Spleen (tissue), 11 donors: ENCODE results near the gene IFNA16. TPM values are rescaled to one million over a fixed set of nuclear protein-coding genes. Genes with fewer than 3 reads are reported as not detected.
"Not testable (repeated sequence)": the region's sequence is repeated elsewhere in the genome, so short reads cannot be mapped to it uniquely, and the experiment has no call there.

ENCODE experiments used
- DNase-seq: peaks from one replicate; pipeline ENCODE4 v3.0.0-alpha.2; 2020
- H3K27ac ChIP-seq, 8 donors: fragments of 200-600 bp; sonication (generic) in 7 of 8; 1 replicate in 4 of 8; 2 replicates in 4 of 8; pipeline versions ENCODE4 v1.5.0 to v1.8.0; 2016 to 2021; ENCODE audit warnings: inconsistent platforms in 4 of 8, mild to moderate bottlenecking in 4 of 8, moderate library complexity in 1 of 8
- H3K27me3 ChIP-seq, 7 donors: fragments of 200-600 bp; sonication (generic) in 6 of 7; replicated peaks in 1 of 7; 1 replicate in 4 of 7; 2 replicates in 3 of 7; pipeline versions ENCODE4 v1.5.0 to v1.8.0; 2016 to 2021; ENCODE audit warnings: inconsistent platforms in 3 of 7, mild to moderate bottlenecking in 1 of 7
- H3K36me3 ChIP-seq, 6 donors: fragments of 200-600 bp; sonication (generic) in 5 of 6; 1 replicate in 4 of 6; 2 replicates in 2 of 6; pipeline versions ENCODE4 v1.5.0 to v1.8.0; 2016 to 2021; ENCODE audit warnings: inconsistent platforms in 2 of 6
- H3K4me1 ChIP-seq, 6 donors: fragments of 200-600 bp; sonication (generic) in 5 of 6; 1 replicate in 3 of 6; 2 replicates in 3 of 6; pipeline versions ENCODE4 v1.5.0 to v1.8.0; 2016 to 2021; ENCODE audit warnings: inconsistent platforms in 3 of 6
- H3K4me3 ChIP-seq, 8 donors: fragments of 200-600 bp; sonication (generic) in 7 of 8; 1 replicate in 4 of 8; 2 replicates in 4 of 8; pipeline versions ENCODE4 v1.5.0 to v1.8.0; 2016 to 2021; ENCODE audit warnings: inconsistent platforms in 4 of 8, mild to moderate bottlenecking in 4 of 8, moderate library complexity in 2 of 8
- H3K9me3 ChIP-seq, 8 donors: fragments of 200-600 bp; sonication (generic) in 7 of 8; 1 replicate in 4 of 8; 2 replicates in 4 of 8; pipeline versions ENCODE4 v1.5.0 to v1.8.0; 2016 to 2021; ENCODE audit warnings: inconsistent platforms in 4 of 8
- CTCF ChIP-seq, 11 experiments: fragments of 200-600 bp in 7 of 11; fragments of 450-650 bp in 4 of 11; sonication (generic) in 4 of 11; IDR thresholded peaks in 8 of 11; conservative IDR thresholded peaks in 3 of 11; 1 replicate in 7 of 11; 2 replicates in 4 of 11; pipeline versions ENCODE4 v1.4.0 to v1.8.0; 2016 to 2021; ENCODE audit warnings: antibody characterized with exemption in 11 of 11, inconsistent platforms in 4 of 11, mild to moderate bottlenecking in 1 of 11
- POLR2A ChIP-seq, 3 donors: fragments of 450-650 bp; IDR thresholded peaks; one replicate each; pipeline ENCODE4 v1.5.1; 2017; ENCODE audit warnings: antibody characterized with exemption in 3 of 3, mild to moderate bottlenecking in 1 of 3
- POLR2AphosphoS5 ChIP-seq, 3 donors: sonication (generic); formaldehyde crosslinking; IDR thresholded peaks; one replicate each; pipeline ENCODE4 v1.5.1; 2017; ENCODE audit warnings: antibody characterized with exemption in 3 of 3
- WGBS, 5 donors: extraction: QIAGEN DNeasy Blood & Tissue Kit in 3 of 5; methylation state at CpG; one replicate each; pipeline versions ENCODE4 v1.1.5 to v1.1.7; 2013 to 2018; 5-methylcytosine and 5-hydroxymethylcytosine counted together
- intact Hi-C: fragments of 100-400 bp; cut with DNase I; formaldehyde crosslinking; loops from one replicate; pipeline ENCODE4 v1.15.0; 2023; ENCODE audit warnings: low total_unique reads
- polyA plus RNA-seq, 3 donors: library from polyadenylated mRNA; stranded (reverse); fragments of 200-250 nt; gene quantifications; one replicate each; pipeline ENCODE4 v1.2.1, GENCODE V29; 2013
- total RNA-seq, 7 donors: library from RNA; depleted of rRNA in 3 of 7; stranded (reverse); fragments of >200 nt in 3 of 7; fragmentation: NEBNext Ultra II Directional in 4 of 7; extraction: Animal tissue kit (Norgen Biotek cat#: 25700) in 4 of 7; gene quantifications; one replicate each; pipeline versions ENCODE4 v1.1.0 to v1.2.1, GENCODE V29; 2016 to 2021
- donor health status: healthy with polysubstance abuse.
- donor health status: DM: no; HTN: no; CAD: no; lungs with moderate emphysema.
- donor health status: DM: no; HTN: no; CAD: no.
- donor health status: Bipolar disorder and iron deficiency.
- donor health status: healthy.
- donor health status: DM: no; HTN: no; CAD: no.
- donor health status: DM: yes; HTN: yes; CAD: no.

The IFNA16 gene
- total and polyA plus RNA-seq, 10 donors, result not detected

- TF ChIP-seq CTCF (IDR thresholded peaks at IDR 0.05 in 8 of 11, conservative IDR thresholded peaks at IDR 0.05 in 3 of 11), result peak in 6 of 11 experiments; percentile 19 to 51 (median 38)
- intact Hi-C loops, H3K36me3 ChIP-seq, DNase-seq, H3K27me3 ChIP-seq, H3K4me1 ChIP-seq, H3K27ac ChIP-seq, H3K4me3 ChIP-seq, H3K9me3 ChIP-seq: not testable (repeated sequence)
- WGBS, 5 donors, result 23 to 35% (median 30%) methylated on average over 4 to 5 of the region's 5 CpGs
Measured at GRCh38 chr9:21213411-21214326, 3.4 kb downstream of the IFNA16 start.

GRCh38 chr9:21212160-21212559 lies 5.0 kb downstream of the IFNA16 start:
- H3K4me3 ChIP-seq, H3K9me3 ChIP-seq, DNase-seq, H3K36me3 ChIP-seq, H3K4me1 ChIP-seq, H3K27ac ChIP-seq, intact Hi-C loops, H3K27me3 ChIP-seq: not testable (repeated sequence)
- 33 to 86% (median 72%) methylated on average over 1 to 2 of the region's 2 CpGs for WGBS, 5 donors

GRCh38 chr9:21210782-21211181 lies 6.3 kb downstream of the IFNA16 start:
- H3K36me3 ChIP-seq, H3K4me1 ChIP-seq, H3K27ac ChIP-seq, H3K27me3 ChIP-seq, intact Hi-C loops, H3K9me3 ChIP-seq, DNase-seq, H3K4me3 ChIP-seq: not testable (repeated sequence)
- WGBS, 5 donors, result 72 to 100% (median 88%) methylated on average over 2 of the region's 2 CpGs

GRCh38 chr9:21210311-21210710 lies 6.8 kb downstream of the IFNA16 start:
- Histone ChIP-seq H3K27me3 (no peaks in the 10 kb centered on the region), H3K9me3 (no peaks in the 10 kb centered on the region), H3K36me3 (no peaks in the 10 kb centered on the region), H3K4me3 (no peak overlapping the region), H3K4me1 (no peaks in the 10 kb centered on the region), H3K27ac (no peak overlapping the region)
- no peak for DNase-seq
- no peak for TF ChIP-seq CTCF (IDR thresholded peaks at IDR 0.05 in 8 of 11, conservative IDR thresholded peaks at IDR 0.05 in 3 of 11)
- TF ChIP-seq POLR2A (IDR thresholded peaks at IDR 0.05), result no peak
- no peak for TF ChIP-seq POLR2AphosphoS5 (IDR thresholded peaks at IDR 0.05)
- intact Hi-C loops, result no loop called here
- whole genome bisulfite sequencing, 5 donors, result 87 to 95% (median 92%) methylated on average over 6 to 7 of the region's 7 CpGs

GRCh38 chr9:21207043-21207442 lies 10.1 kb downstream of the IFNA16 start, which contains the start of gene IFNA10:
Gene IFNA10 (minus strand): TSS chr9:21207143. CDS start chr9:21207097, 46 bp downstream.
- DNase-seq, H3K27me3 ChIP-seq, H3K27ac ChIP-seq, H3K36me3 ChIP-seq, H3K9me3 ChIP-seq, H3K4me1 ChIP-seq, H3K4me3 ChIP-seq, intact Hi-C loops: not testable (repeated sequence)
- 80 to 95% (median 91%) methylated on average over 3 of the region's 3 CpGs for WGBS, 5 donors
